HG02763 (cell line): Measurements from ENCODE around the gene GOLGA6L22.
"Not testable (repeated sequence)": the region's sequence is repeated elsewhere in the genome, so short reads cannot be mapped to it uniquely, and the experiment has no call there.

Experiments
- ATAC-seq: cut with Tn5 transposase; IDR thresholded peaks from one replicate; pipeline ENCODE4 v1.9.1; 2021; ENCODE audit warnings: mild to moderate bottlenecking, moderate library complexity; ENCODE audit not compliant: unreplicated experiment

Gene GOLGA6L22, protein sequence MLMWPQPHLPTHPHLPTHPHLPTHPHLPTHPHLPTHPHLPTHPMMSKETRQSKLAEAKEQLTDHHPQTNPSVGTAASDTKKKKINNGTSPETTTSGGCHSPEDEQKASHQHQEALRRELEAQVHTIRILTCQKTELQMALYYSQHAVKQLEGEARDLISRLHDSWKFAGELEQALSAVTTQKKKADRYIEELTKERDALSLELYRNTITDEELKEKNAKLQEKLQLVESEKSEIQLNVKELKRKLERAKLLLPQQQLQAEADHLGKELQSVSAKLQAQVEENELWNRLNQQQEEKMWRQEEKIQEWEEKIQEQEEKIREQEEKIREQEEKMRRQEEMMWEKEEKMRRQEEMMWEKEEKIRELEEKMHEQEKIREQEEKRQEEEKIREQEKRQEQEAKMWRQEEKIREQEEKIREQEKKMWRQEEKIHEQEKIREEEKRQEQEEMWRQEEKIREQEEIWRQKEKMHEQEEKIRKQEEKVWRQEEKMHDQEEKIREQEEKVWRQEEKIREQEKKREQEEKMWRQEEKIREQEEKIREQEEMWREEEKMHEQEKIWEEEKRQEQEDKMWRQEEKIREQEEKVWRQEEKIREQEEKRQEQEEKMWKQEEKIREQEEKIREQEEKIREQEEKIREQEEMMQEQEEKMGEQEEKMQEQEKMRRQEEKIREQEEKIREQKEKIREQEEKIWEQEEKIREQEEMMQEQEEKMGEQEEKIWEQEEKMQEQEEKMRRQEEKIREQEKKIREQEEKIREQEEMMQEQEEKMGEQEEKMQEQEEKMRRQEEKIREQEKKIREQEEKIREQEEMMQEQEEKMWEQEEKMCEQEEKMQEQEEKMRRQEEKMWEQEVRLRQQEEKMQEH

DNA sequence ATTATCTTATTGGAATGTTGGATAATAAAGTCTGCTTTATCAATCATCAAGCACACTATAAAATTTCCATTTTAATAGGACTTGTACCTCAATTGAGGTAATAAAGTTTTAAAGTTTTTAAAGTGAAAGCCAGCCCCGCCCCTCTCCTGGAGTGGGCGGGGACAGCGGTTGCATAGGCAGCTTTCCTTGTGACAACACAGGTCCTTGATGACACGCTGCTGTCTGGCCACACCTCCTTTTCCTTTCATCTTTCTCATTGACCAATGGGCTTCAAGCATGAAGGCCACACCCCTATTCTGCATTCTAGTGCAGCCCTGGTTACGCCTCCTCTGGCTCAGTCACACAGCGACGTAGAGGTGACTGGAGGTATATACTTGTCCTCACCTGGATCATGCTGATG, at the start of gene GOLGA6L22:
GOLGA6L22 (plus strand) TSS at position 301 of the 400 bp plus-strand sequence; CDS start at position 392, 91 bp downstream.
- ATAC-seq: not testable (repeated sequence)

DNA sequence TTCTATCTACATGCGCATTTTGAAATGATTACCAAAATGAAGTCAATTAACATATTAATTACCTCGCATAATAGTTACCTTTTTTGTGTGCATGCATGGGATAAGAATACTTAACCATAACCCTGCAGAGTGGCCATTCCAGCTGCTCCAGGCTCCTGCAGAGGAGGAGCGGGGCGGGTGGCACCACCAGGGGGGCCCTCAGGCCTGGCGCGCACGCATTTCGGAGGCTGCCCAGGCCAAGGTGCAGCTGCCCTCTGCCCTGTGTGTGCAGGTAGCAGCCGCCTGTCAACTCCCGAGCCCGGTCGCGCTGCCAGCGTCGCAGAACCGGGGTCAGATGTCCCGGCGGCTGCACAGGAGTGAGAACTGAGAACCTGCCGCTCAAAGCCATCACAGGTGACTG, 41.4 kb upstream of the GOLGA6L22 start:
- ATAC-seq: not testable (repeated sequence)

DNA sequence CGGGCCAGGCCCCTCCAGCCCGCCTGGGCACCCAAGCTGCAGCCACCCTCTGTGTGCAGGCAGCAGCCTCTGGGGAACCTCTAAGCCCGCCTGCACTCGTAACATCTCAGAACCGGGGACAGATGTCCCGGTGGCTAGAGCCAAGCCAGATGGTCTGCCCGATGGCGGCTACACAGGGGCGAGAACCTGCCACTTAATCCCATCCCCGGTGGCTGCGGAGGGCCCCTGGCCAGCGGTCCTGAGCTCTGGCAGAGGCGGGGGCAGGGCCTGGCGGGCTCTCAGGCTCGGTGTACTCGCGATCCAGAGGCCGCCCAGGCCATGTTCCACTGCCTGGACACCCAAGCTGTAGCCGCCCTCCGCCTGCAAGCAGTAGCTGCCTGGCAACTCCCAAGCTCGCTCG, 40.9 kb upstream of the GOLGA6L22 start:
- ATAC-seq: not testable (repeated sequence)

DNA sequence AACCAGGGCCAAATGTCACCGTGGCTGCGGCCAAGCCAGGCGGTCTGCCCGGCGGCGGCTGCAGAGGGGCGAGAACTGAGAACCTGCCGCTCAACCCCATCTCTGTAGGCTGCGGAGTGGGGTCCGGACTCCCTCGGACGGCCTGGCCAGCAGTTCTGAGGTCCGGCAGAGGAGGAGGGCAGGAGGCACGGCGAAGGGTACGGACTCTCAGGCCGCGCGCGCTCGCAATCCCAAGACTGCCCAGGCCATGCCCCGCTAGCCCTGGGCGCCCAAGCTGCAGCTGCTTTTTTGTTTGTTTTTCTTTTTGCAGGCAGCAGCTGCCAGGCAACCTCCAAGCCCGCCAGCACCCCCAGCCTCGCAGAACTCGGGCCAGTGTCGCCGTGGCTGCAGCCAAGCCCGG, 40.5 kb upstream of the GOLGA6L22 start:
- ATAC-seq: not testable (repeated sequence)

DNA sequence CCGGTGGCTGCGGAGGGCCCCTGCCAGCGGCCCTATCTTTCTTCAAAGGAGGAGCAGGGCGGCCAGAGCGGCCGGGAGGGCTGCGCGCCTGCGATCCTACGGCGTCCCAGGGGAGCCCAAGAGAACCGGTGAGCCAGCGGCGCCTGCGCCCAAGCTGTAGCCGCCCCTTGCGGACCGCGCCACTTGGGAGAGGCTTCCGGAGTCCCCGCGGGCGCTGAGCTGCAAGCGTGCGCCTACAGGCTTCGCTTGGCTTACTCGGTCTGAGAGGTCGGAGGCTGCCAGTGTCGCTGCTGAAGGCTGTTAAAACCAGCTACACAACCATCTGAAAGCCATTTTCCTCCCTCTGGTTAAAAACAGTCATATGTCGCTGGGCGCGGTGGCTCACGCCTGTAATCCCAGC, 40.0 kb upstream of the GOLGA6L22 start:
- not testable (repeated sequence) for ATAC-seq

DNA sequence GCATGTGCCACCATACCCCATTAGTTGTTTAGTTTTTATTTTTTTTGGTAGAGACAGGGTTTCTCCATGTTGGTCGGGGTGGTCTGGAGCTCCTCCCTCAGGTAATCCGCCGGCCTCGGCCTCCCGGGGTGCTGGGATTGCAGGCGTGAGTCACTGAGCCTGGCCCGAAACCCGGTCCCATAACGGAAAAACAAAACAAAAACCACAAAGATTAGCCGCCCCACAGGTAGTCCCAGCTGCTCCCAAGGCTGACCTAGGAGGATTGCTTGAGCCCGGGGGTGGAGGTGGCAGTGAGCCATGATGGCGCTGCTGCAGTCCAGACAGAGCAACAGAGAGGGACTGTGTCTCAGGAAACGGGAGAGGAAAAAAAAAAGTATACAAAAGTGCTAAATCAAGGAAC, 38.4 kb upstream of the GOLGA6L22 start:
- ATAC-seq: not testable (repeated sequence)

DNA sequence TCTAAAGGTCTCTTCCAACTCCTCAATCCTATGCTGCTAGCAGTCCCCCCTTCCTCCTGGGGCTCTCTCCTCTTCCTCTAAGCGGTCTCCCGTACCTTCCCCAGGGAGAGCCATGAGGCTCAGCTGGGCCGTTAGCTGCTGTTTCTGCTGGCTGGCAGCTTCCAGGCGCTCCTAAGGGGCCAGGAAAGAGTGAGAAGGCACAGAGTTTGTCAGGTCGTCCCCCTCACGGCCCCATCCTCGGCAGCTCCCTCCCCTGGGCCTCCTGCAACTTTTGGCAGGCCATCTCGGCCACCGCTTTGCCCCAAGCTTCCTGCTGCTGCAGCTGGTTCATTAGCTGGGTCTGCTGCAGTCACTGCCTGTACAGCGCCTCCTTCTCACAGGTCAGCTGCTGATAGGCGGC, 29.3 kb upstream of the GOLGA6L22 start:
- ATAC-seq: not testable (repeated sequence)

DNA sequence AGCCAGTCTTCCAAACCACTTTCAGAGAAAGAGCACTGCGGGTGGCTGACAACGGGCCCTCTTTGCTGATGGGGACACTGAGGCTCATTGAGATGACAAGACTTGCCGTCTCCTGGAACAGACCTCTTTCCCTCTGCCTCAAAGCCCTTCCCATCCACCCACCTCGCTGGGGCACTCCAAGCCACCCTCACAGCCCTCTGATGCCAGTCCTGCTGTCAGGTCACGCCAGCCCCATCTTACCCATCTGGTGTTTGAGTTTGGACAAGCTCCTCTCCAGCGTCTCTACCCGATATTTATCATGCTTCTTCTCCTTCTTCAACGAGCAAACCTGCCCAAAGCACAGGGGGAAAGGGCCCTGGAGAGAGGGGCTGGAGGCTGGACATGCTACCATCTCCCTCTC, 27.0 kb upstream of the GOLGA6L22 start:
- not testable (repeated sequence) for ATAC-seq

DNA sequence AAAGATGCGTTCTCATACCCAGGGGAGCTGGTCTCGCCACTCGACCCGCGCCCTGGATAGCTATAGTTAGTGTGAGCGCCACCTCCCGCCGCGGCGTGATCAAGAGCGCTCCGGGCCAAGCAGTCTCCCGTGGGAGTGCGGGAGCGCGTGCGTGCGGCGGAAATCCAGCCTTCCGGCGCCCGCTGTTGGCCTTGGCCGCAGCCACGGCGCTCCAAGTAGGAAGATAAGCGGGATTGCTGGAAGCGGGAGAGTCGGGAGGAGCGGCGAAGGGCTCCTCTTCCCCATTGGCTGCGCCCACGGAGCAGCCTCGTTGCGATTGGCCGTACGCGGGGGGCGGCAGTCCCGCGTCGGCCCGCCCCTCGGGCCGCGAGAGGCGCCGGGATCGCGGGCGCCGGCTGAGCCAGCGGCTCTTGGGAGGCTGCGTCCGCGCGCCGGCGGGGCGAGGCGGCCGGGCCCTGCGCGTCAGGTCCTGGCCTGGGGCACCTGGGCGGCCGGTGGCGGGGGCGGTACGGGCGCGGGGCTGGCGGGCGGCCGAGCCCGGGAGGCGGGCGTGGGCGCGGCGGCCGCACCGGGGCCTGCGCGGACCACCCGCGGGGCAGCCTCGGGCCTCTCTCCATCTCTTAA, 35.9 kb downstream of the GOLGA6L22 start:
- not testable (repeated sequence) for ATAC-seq

DNA sequence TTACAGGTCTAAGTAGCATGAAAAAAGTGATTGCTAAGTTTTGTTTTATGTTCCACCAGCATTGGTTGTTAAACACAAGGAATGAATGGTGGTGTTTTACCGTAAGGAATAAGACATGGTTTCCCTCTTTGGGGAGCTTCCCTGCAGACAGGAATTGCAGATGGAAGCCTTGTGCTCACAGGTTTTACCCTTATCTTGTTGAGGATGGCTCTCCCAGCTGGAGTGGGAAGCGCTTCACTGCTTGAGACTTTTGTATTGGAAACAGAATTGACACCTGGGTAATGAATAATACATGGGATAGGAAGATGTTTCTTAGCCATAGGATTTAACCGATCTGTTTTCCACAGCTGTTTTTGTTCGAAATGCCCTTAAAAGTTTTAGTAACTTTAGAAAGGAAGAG, 38.5 kb downstream of the GOLGA6L22 start:
- ATAC-seq: not testable (repeated sequence)

DNA sequence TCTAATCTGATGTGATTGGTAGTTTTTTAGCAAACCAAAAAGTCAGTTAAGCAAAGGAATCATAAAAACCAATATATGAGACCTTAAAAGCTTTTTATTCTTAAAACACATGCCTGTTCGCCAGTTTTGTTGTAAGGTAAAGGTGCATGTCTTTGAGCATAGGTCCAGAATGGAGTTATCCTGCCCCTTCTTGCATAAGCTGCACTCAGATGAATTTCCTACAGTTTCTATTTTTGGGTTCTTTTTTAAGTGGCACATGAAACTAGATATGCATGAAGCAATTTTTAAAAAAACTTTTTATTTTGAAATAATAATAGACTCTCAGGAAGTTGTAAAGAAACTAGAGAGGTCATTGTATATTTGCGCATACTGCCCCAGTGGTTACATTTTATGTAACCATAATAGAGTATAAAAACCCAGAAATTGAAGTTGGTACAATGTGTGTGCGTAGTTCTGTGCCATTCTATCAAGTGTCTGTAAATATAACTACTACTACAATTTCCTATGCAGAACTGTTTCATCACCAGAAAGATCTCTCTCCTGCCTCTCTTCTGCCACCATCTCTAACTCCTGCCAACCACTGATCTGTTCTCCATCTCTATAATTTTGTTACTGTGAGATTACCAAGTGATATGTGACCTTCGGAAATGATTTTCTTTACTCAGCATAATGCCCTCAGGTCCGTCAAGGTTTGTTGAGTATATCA, 39.7 kb downstream of the GOLGA6L22 start:
- ATAC-seq: not testable (repeated sequence)

DNA sequence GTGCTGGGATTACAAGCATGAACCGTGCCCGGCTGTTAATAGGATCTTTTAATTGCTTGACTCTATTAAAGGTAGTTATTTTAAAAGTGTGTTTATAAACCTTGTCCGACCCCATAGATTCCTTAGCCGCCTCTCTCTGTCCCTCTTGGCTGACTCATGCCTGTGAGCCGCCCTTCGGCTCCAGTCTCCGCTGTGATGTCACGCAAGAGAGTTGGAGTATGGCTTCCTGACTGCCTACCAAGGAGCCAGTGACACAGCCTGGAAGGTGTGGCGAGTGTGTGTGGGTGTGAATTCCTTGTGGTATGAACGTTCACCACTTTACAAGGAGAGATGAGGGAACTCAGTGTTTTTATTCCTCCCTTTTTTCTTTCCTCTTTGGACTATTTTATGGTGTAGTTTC, 43.6 kb downstream of the GOLGA6L22 start:
- not testable (repeated sequence) for ATAC-seq

DNA sequence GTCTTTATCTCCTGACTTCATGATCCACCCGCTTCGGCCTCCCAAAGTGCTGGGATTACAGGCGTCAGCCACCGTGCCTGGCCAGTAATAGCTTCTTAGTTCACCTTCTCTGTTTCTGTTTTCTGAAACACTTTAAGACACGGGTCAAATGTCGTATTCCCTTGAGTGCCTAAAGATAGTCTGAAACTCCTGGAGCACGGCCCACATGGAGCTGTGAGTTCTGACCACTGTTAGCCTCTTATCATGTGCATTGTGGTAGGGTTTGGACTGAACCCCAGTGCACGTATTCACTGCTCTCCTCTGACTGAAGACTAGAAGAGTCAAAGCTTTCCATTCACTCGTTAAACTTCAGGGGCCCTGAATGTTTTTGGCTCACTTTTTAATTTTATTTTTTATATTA, 48.3 kb downstream of the GOLGA6L22 start:
- ATAC-seq: not testable (repeated sequence)

DNA sequence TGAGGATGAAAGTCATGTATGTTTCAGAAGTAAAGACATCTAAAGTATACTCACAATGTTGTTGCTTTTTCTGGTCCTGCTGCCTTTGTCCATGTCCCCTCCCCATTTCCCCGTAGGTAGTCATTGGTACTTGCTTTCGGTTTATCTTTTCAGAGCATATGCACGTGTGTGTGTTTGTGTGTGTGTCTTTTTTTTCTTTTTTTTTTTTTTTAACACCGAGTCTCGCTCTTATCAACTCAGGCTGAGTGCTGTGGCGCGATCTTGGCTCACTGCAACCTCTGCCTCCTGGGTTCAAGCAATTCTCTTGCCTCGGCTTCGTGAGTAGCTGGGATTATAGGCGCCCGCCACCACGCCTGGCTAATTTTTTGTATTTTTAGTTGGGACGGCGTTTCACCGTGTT, 57.4 kb downstream of the GOLGA6L22 start:
- ATAC-seq: not testable (repeated sequence)
